Activated CD8-positive, alpha-beta memory T cell treated with anti-CD3 and anti-CD28 coated beads for 48 hours (primary cell): Measurements from ENCODE around the gene LEMD1.

Source experiments
- DNase-seq, 3 experiments: peaks; one replicate each; pipeline ENCODE4 v3.0.0-alpha.2; 2020; ENCODE audit warnings: low read depth in 2 of 3, low spot score in 2 of 3

The LEMD1 gene

GRCh38 chr1:205421798-205422197 lies at the start of gene LEMD1:
LEMD1 (minus strand) TSS chr1:205422056; CDS start chr1:205420536, 1,520 bp downstream.
- no peak for DNase-seq

GRCh38 chr1:205470131-205470530 lies 48.3 kb upstream of the LEMD1 start:
- no peak for DNase-seq

GRCh38 chr1:205466595-205467220 lies 44.9 kb upstream of the LEMD1 start:
- DNase-seq, result no peak

- no peak for DNase-seq
These were observed 43.5 kb upstream of the LEMD1 start for GRCh38 chr1:205465392-205465791.

- DNase-seq, result no peak
These were observed 37.1 kb upstream of the LEMD1 start for GRCh38 chr1:205458777-205459566.

- no peak for DNase-seq
These were observed 35.3 kb upstream of the LEMD1 start for GRCh38 chr1:205456868-205457745.

GRCh38 chr1:205456383-205456867 lies 34.6 kb upstream of the LEMD1 start:
- no peak for DNase-seq

GRCh38 chr1:205455581-205456382 lies 33.9 kb upstream of the LEMD1 start, which contains the start of gene BLACAT1:
BLACAT1 (minus strand) TSS chr1:205456045.
- no peak for DNase-seq

- DNase-seq, result no peak
These were observed 33.1 kb upstream of the LEMD1 start for GRCh38 chr1:205454903-205455335.

- DNase-seq, result no peak
These were observed 31.6 kb upstream of the LEMD1 start for GRCh38 chr1:205453466-205453865.

GRCh38 chr1:205452933-205453332 lies 31.1 kb upstream of the LEMD1 start:
- no peak for DNase-seq

- DNase-seq, result no peak
These were observed 30.5 kb upstream of the LEMD1 start for GRCh38 chr1:205452364-205452763.

- no peak for DNase-seq
These were observed 29.9 kb upstream of the LEMD1 start for GRCh38 chr1:205451759-205452164.

GRCh38 chr1:205451202-205451601 lies 29.3 kb upstream of the LEMD1 start:
- DNase-seq, result no peak

GRCh38 chr1:205450448-205450847 lies 28.6 kb upstream of the LEMD1 start:
- no peak for DNase-seq

- DNase-seq, result no peak
These were observed 28.0 kb upstream of the LEMD1 start for GRCh38 chr1:205449750-205450443.

- no peak for DNase-seq
These were observed 27.4 kb upstream of the LEMD1 start for GRCh38 chr1:205449254-205449749.

- no peak for DNase-seq
These were observed 26.8 kb upstream of the LEMD1 start for GRCh38 chr1:205448540-205449253.
